Frontal cortex (tissue), 4 donors: ENCODE results near the gene PDK2. TPM values are rescaled to one million over a fixed set of nuclear protein-coding genes. Genes with fewer than 3 reads are reported as not detected.
"Not testable (repeated sequence)": the region's sequence is repeated elsewhere in the genome, so short reads cannot be mapped to it uniquely, and the experiment has no call there.

ENCODE experiments used
- DNase-seq, 2 donors: peaks; one replicate each; pipeline ENCODE4 v3.0.0; 2012; ENCODE audit warnings: low spot score in 2 of 2
- FAIRE-seq: peaks from 2 replicates; lab custom pipeline; 2012; peaks lifted over from hg19 to GRCh38; lab: Jason Lieb, UNC
- total RNA-seq: library from RNA; depleted of rRNA; stranded (reverse); fragments of >200 nt; gene quantifications from one replicate; pipeline ENCODE4 v1.2.3, GENCODE V29; 2014
- donor health status: control.
- donor health status: control.
- donor health status: control.

PDK2 gene
- total RNA-seq, 1 donor from 2014 or later: 11.8 TPM

DNA sequence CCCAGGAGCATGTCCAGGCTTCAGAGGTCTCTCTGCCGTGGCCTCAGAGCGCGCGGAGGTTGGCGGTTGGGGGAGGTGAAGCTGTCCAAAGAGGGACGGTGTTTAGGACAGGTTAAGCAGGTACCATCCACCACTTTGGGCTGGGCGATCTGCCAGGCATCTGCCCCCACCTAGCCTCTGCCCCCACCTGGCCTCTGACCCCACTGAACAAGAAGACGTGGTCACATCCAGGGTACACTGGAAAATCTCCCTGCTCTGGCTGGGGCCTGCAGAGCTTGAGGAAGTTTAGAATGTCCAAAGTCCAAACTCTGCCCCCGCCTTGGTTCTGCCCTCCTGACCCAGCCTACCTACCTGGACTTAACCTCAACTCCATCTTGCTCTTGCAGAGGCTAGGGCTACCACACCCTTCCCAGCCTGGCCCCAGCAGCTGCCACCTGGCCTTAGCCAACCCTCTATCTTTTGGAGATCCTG is 37.6 kb upstream of the PDK2 start:
- DNase-seq: no peak
- no peak for FAIRE-seq

DNA sequence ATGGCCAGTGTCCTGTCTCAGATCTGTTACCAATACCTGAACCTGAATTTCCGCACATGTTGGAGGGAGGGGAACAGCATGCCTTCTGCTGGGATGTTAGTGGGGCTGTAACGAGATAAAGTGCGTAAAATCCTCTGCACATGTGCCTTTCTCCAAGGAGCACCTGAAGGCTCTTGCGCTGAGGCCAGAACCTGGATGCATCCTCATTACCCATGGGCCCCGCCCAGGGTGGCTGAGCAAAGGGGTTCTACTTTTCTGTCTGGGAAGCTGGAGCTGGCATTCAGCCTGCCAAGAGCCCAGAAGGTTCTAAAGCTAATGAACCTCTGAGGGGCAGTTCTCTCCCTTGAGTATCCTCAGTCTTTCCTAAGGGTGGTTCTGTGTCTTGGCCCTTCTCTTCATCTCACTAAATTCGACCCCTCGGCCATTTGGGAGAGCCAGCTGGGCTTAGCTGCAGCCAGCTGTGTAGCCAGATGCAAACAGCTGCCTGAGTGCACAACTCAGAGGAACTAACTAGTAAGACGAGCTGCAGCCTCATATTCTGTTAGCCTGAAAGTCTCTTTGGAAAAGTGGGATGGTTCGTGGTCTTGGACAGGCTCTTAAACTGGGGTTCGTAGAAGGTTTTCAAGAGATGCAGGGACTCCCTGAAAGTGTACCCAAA is 36.7 kb upstream of the PDK2 start:
- no peak for FAIRE-seq

DNA sequence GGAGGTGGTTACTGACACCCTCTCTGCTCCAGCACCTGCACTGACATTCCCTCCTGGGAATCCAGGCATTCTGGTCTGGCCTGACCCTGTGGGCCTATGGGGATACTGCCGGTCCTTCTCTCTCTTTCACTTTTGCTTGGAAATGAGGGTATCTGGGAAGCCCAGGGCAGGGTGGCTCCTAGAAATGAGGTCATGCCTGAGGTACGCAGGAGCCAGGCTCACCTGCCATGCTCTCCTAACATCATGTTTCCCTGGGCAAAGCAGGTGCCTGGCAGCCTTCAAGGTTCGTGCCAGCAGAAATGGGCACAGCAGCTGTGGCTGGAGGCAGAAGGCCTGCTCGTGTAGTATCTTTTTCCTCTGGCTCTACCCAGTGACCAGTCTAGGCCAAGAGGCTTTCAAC is 35.9 kb upstream of the PDK2 start:
- no peak for FAIRE-seq
- no peak for DNase-seq

More for the DNA sequence above, 36.7 kb upstream of the PDK2 start:
- DNase-seq: no peak

DNA sequence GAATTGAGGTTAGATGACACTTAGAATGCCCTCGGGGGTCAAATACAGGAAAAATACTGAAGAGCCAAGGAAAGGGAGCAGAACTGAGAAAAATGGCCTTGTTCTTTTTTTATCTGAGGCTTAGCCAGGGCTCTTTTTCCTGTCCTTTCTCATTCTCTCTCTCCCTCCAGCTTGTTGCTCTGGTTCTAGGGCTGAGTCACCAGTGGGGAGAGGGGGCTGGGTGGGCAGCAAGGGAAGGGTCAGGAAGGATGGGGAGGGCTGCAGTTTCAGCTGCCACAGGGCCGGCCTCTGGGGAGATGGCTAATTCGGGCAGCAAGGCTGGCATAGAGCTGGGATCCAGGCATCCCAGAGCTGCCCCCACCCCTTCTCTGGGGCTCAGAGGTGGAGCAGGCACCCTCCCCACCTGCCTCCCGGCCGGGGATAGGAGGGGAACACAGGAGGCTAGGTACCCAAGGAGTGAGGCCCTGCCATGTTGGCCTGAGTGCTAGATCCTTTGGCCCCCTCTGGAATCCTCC is 35.3 kb upstream of the PDK2 start:
- FAIRE-seq (no peak), DNase-seq (no peak)

DNA sequence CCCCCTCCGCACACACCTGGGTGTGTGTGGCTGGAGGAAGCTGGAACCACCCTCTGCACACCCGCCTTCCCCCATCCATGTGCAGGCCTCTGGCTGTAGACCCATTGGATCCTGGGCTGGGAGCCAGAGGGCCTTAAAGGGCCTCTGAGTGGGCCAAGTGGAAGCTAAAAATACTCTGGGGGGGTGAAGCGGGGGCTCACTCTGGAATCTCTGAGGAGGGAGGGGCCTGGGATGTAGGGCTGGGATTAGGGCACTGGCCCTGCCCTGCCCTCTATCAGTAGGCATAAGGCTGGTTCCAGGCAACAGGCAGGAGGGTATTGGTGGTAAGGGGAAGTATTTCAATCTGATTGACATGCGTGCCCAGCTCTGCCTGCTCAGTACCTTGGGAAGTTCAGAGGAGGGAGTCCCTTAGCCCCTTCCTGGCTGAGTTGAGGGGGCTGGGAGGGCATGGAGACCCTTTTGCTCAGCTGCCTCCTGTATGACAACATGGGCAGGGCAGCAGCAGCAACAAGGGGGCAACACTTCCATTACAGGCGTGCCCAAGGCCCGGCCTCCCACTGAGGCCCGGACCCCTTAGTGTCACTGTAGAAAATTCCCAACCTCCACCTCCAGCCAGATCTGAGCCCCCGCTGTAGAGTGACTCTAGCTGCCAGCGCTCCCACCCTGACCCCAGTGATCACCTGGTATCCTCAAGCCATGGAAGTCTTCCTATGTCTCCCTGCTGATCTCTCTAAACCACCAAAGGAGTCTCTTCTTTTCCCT is 34.0 kb upstream of the PDK2 start:
- DNase-seq: peak in 1 of 2 donors; percentile 51
- FAIRE-seq: no peak

DNA sequence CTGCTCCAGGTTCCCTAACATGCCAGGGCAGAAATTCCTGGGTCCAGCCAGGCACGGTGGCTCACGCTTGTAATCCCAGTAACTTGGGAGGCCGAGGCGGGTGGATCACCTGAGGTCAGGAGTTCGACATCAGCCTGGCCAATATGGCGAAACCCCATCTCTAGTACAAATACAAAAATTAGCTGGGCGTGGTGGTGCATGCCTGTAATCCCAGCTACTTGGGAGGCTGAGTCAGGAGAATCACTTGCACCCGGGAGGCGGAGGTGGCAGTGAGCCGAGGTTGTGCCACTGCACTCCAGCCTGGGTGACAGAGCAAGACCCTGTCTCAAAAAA is 33.5 kb upstream of the PDK2 start:
- not testable (repeated sequence) for FAIRE-seq, DNase-seq

DNA sequence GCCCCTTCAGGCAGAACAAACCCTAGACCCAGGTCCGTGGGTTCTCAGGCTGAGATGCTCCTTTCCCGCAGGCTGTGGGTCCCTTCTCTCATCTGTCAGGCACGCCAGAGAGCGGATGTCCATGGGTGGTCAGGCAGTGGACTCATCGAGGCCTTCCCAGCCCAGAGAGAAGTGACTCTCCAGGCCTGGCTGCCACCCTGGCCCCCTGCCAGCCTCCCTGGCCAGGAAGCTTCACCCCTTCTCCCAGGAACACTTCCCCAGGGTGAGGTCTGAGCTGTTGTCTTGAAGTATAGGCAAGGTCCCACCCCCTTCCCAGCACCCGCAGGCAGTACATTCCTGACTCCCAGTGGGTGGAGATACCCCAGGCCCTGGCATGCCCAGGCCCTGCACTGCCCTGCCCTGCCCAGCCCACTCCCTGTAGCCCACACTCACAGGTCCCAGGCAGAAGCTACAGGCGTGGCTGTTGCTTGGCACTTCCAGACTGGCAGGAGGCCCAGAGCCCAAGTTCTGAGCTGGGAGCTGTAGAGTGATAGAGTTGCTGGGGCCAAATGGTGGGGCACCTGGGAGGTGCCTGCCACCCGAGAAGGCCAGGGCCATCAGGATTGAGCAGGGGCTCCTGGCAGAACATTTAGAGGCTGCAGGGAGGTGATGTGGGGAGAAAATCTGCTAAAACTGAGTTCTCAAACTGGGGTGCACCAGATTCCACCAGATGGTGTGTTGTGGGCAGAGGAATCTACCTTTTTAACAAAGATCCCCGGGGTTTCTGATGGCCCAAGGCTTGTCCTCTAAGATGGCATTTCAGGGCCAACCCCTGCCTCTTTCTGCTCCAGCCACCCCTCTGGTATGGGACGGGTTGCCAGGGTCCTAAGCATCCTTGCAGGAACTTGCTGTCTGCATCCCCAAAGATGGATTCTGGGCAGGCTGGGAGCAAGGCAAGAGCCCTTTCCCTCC is 32.6 kb upstream of the PDK2 start:
- FAIRE-seq (no peak), DNase-seq (no peak)

DNA sequence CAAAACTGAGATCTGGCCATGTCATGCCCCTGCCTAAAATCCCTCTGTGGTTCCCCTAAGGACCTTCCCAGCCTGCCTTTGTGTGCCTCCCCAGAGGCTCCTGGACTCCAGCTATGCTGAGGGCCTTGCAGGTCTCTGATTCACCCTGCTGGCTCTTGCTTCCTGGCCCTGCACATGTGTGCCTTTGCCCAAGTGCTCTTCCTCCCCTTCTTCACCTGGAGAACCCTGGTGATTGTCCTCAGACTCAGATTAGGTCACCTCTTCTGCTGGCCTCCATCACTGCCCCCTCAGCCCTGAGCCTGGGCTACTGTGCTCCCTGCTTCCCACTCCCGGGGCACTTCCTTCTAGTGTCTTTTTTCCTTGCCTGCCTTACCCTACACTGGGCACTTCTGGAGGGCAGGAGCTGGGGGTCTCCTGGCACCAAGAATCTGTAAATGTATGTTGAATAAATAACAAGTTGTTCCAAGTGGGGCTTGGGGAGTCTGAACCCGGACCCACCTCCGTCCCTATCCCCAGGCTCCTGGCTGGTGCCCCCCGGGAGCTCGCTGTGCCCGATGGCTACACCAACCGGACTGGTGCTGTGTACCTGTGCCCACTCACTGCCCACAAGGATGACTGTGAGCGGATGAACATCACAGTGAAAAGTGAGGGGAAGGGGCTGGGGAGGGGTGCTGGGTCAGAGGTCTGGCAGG is 31.4 kb upstream of the PDK2 start:
- no peak for FAIRE-seq
- no peak for DNase-seq

DNA sequence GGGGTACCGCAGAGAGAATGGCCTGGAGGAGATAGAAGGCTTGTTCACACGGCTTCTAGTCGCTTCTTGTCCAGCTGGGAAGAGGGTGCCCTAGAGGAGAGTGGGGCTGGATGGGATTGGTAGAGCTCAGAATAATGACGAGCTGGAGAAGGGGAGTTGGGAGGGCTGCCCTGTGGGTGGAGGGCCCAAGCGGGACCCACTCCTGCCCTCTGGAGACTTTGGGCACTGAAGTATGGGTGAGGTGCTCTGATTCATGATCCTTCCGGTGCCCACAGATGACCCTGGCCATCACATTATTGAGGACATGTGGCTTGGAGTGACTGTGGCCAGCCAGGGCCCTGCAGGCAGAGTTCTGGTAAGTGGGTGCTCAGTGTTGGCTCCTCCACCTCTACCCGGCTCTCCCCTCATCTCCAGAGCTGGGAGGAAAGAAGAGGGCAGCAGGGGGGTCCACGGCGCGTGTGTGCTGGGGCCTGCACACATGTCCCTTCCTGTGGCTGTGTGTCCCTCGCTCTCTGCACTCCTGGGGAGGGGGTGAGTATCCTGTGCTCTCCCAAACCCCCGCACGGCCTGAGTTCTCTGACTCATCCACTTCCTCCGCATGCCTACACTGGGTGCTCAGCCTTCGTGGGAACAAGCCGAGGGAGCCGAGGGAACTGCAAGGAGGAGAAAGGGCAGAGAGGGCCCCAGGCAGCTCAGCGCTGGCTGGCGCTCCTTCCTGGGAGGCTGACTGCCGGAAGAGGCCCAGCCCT is 30.7 kb upstream of the PDK2 start:
- DNase-seq (peak in 1 of 2 donors; percentile 54), FAIRE-seq (no peak)

DNA sequence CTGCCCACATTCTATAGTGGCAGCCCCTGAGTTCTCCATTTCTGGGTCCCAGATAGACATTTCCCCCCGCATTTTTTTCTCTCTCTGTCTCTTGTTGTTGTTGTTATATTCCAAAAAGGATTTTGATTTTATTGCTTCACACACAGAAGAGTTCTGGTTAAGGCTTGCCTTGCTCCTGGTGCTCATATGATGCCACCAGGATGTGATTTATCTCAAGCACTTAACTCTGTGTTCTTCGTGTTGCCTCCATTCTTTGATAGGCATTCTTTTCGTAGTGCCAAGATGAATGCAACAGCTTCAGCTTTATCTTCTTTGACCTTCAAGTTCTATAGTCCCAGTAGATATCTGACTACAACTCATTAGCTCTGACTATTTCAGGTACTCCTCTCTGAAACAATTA is 30.1 kb upstream of the PDK2 start:
- no peak for DNase-seq
- no peak for FAIRE-seq

DNA sequence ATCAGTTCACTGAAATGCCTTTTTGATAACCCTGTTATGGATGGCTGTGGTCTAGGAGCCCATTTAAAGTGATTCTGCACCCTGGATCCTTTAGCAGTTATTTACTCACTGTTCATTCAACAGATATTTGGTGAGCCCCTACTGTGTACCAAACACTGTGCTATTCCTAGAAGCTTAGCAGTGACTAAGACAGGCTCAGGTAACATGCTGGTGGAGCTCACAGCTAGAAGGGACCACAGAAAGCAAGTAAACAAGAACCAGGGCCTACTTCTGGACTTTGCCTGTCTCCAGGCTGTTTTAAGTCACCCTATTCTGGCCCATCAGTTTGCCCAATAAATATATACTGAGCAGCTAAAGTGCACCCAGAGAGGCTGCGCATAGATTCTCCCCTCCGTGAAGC is 28.2 kb upstream of the PDK2 start:
- FAIRE-seq: no peak
- no peak for DNase-seq

DNA sequence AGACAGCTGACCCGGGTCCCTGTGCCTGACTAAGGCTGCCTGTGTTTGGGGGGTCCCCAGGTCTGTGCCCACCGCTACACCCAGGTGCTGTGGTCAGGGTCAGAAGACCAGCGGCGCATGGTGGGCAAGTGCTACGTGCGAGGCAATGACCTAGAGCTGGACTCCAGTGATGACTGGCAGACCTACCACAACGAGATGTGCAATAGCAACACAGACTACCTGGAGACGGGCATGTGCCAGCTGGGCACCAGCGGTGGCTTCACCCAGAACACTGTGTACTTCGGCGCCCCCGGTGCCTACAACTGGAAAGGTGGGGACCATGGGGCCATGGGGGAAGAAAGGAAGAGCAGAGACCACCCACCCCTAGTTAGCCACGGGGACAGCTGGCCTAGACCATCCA is 27.2 kb upstream of the PDK2 start:
- FAIRE-seq: no peak
- DNase-seq: no peak

DNA sequence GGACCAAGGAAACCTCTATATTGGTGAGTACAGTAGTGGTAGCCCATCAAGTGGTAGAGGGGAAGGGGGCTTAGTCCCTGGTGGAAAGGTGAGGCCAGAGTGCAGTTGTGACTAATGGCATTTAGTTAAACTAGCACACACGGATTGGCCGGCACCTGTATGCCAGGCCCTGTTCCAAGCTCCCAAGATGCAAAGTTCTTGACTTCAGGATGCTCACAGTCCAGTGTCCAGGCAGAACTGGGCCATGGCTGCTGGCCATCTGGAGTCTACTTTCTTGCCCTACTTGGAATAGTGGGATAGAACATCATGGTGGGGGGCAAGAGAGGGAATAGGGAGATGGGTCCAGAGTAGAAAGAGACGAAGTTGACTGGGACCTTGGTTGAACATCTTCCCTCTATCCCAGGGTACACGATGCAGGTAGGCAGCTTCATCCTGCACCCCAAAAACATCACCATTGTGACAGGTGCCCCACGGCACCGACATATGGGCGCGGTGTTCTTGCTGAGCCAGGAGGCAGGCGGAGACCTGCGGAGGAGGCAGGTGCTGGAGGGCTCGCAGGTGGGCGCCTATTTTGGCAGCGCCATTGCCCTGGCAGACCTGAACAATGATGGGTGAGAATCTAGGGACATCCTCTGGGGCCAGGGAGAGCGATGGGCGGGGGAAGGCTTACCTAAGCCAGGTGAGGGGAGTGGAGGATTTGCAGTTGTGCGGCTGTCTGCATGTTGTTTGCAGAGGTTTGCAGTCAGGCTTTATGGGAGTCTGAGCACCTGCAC is 24.1 kb upstream of the PDK2 start:
- no peak for FAIRE-seq
- DNase-seq: no peak

DNA sequence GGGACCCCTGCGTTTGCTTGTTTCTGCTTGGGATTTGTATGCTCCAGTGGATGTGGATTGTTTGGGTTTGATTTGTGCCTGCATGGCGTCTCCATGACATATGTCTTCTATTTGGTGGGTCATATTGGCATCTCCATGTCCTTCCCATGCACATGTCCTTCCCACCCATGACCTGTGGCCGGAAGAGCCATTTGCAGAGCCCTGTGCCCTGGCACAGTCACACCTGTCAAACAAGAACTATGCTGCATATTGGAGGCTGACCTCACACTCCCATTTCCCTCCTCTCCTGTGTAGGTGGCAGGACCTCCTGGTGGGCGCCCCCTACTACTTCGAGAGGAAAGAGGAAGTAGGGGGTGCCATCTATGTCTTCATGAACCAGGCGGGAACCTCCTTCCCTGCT is 23.5 kb upstream of the PDK2 start:
- FAIRE-seq (no peak), DNase-seq (no peak)

DNA sequence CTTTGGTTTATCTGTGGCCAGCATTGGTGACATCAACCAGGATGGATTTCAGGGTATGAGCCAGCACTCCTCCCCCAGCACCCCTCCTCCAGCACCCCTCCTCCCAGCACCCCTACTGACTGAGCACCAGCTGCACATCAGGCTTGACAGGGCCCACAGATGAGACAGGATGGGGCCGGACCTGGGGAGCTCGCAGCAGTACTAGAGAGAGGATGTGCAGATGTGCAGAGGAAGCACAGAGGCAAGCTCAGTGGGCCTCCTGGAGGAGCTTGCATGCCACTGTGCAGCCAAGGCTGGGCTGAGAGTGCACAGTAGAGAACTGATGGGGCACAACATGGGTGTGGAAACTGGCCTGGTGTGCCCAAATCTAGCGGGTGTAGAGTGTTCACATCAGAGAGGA is 23.0 kb upstream of the PDK2 start:
- FAIRE-seq (no peak), DNase-seq (no peak)

DNA sequence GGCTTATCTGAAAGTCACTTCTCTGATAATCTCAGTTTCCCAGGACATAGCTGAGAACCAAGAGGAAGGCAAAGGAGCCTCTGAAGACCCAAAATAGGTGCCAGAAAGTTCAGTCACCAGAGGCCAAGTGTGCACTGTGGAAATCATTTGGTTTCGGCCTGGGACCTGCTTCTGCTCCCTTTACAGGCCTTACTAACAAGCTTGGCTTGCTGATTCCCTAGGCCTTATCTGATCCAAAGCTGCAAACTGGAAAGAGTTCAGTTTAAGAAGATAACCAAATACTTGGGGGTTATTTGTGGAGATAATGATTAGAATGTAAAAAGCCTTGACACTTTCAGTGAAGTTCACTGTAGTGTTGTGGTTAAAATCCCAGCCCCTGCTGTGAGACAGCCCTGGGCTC is 22.2 kb upstream of the PDK2 start:
- DNase-seq: no peak
- no peak for FAIRE-seq

DNA sequence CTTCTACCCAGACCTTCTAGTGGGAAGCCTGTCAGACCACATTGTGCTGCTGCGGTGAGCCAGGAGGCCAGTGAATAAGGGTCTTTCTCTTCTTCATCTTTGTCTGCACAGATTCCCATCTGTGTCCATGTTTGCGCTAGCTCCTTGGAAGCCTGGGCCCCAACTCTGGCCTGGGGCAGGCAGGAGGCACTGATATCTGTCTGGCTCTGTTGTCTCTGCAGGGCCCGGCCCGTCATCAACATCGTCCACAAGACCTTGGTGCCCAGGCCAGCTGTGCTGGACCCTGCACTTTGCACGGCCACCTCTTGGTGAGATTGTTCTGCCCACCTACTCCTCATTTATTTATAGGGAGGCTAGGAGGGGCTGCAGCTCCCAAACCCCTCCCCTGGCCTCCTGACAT is 20.9 kb upstream of the PDK2 start:
- no peak for DNase-seq
- no peak for FAIRE-seq

DNA sequence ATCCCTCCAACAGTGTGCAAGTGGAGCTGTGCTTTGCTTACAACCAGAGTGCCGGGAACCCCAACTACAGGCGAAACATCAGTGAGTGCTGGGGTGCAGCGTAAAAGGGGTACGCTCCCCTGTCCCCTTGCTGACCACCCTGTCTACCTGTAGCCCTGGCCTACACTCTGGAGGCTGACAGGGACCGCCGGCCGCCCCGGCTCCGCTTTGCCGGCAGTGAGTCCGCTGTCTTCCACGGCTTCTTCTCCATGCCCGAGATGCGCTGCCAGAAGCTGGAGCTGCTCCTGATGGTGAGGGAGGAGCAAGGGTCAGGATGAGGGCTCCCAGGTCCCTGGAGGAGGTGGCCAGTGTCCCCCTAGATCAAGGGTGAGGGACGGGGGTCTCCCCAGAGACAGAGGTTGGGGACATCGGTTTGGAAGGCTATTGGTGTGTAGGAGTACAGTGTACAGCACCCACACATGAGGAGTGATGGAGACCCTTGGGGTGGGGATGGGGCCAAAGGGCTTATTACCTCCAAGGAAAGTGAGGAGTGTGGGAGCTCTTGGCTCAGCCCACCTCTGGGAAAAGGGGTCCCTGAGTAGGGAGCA is 19.6 kb upstream of the PDK2 start:
- no peak for FAIRE-seq
- no peak for DNase-seq
